ENCODE results near the gene TIAM1.

- TF ChIP-seq POLR2A (IDR thresholded peaks at IDR 0.05): no peak
- no peak for TF ChIP-seq CTCF (IDR thresholded peaks at IDR 0.05)
These were observed 14.5 kb downstream of the TIAM1 start for GRCh38 chr21:31329456-31330143.

Measured in adrenal gland (tissue), 5 donors.